Lower leg skin (tissue), 4 donors: ENCODE results near the gene SREK1IP1. TPM values are rescaled to one million over a fixed set of nuclear protein-coding genes. Genes with fewer than 3 reads are reported as not detected.

Experiments used
- DNase-seq, 2 donors: peaks; one replicate each; pipeline ENCODE4 v3.0.0-alpha.2; 2019; ENCODE audit warnings: low spot score in 2 of 2
- H3K4me3 ChIP-seq: fragments of 200-600 bp; sonication (generic); 2 replicates; pipeline ENCODE4 v1.5.1; 2017; ENCODE audit warnings: mild to moderate bottlenecking, low read depth; ENCODE audit not compliant: poor library complexity, severe bottlenecking
- CTCF ChIP-seq, 3 donors: fragments of 450-650 bp; IDR thresholded peaks; one replicate each; pipeline ENCODE4 v1.5.1; 2016; ENCODE audit warnings: antibody characterized with exemption in 3 of 3, mild to moderate bottlenecking in 3 of 3, moderate library complexity in 2 of 3
- POLR2A ChIP-seq, 2 donors: fragments of 450-650 bp; IDR thresholded peaks; one replicate each; pipeline ENCODE4 v1.6.1; 2016 to 2017; ENCODE audit warnings: antibody characterized with exemption in 2 of 2, mild to moderate bottlenecking in 1 of 2, moderate library complexity in 1 of 2
- WGBS, 2 donors: methylation state at CpG; one replicate each; pipeline ENCODE4 v1.1.5; 2018; 5-methylcytosine and 5-hydroxymethylcytosine counted together
- intact Hi-C: fragments of 100-400 bp; cut with DNase I; formaldehyde crosslinking; loops from one replicate; pipeline ENCODE4 v1.15.0; 2023; ENCODE audit warnings: low total_unique reads
- total RNA-seq, 4 donors: library from RNA; depleted of rRNA; stranded (reverse); fragments of >200 nt; gene quantifications; one replicate each; pipeline ENCODE4 v1.1.0, GENCODE V29; 2016

The SREK1IP1 gene
- total RNA-seq, 4 donors from 2014 or later: 8.7 to 12.7 (median 11.8) TPM

GRCh38 chr5:64678374-64678773 lies 90.1 kb downstream of the SREK1IP1 start:
- intact Hi-C loops: no loop called here
- DNase-seq: no peak
- WGBS, 2 donors: 56 to 58% methylated on average over 5 of the region's 5 CpGs
- no peak overlapping the region for H3K4me3 ChIP-seq
- TF ChIP-seq CTCF (IDR thresholded peaks at IDR 0.05) (no peak), POLR2A (IDR thresholded peaks at IDR 0.05) (no peak)

GRCh38 chr5:64671678-64672077 lies 96.8 kb downstream of the SREK1IP1 start:
- no peak for DNase-seq
- no peak overlapping the region for H3K4me3 ChIP-seq
- no peak for TF ChIP-seq POLR2A (IDR thresholded peaks at IDR 0.05)
- no peak for TF ChIP-seq CTCF (IDR thresholded peaks at IDR 0.05)
- intact Hi-C loops: no loop called here
- WGBS, 2 donors: 70 to 81% methylated on average over 3 of the region's 3 CpGs

- no peak for TF ChIP-seq CTCF (IDR thresholded peaks at IDR 0.05)
- no peak for TF ChIP-seq POLR2A (IDR thresholded peaks at IDR 0.05)
- WGBS, 2 donors: 95 to 96% methylated on average over 1 of the region's 1 CpG
- intact Hi-C loops: no loop called here
These were observed 98.2 kb downstream of the SREK1IP1 start for GRCh38 chr5:64670277-64670676.

More at GRCh38 chr5:64670277-64670676, 98.2 kb downstream of the SREK1IP1 start:
- no peak for DNase-seq
- H3K4me3 ChIP-seq: no peak overlapping the region

Other genes with a start within 250 kb of the SREK1IP1 start
- gene SHISAL2B, start 78.2 kb downstream of the SREK1IP1 start, total RNA-seq: not detected
- 10 to 100 TPM; 10.3 to 17.8 (median 13.7) TPM for gene CWC27, start 239 bp upstream of the SREK1IP1 start, total RNA-seq